ENCODE measurements around the gene SKOR1.

The SKOR1 gene

DNA sequence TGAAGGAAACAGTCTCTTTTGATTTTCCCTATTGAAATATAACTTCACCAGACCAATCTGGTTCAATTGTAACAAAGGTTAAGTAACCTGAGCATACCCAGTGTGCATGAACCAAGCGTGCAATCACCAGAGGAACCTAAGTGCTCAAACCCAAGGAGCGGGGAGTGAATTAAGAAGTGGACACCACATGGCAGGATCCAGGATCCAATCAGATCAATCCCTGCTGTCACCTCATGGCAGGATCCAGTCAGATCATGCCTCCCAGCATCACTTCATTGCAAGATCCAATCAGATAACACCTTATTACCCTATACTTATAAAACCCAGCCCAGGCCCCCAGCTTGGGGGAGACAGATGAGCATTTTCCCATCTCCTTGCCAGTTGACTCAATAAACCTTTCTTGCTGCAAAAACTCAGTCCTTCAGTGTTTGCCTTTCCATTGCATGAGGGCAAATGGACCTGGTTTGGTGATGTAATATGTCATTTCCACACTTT, 53.5 kb downstream of the SKOR1 start:
- Histone ChIP-seq H2BK5ac (ENCODE audit: low read length) (no peak overlapping the region), H3K4me3 (ENCODE audit: low read length in 2 of 2) (no peak overlapping the region), H3K9me3 (replicated peaks in 1 of 2; ENCODE audit: control insufficient read depth in 2 of 2, insufficient read depth in 1 of 2, low read depth in 1 of 2, low read length in 2 of 2) (peaks cover 0 to 1% of the 10 kb centered on the region in 2 donors), H3K27me3 (ENCODE audit: control insufficient read depth in 3 of 3, insufficient read depth in 3 of 3, low read depth in 1 of 3, low read length in 3 of 3) (no peaks in the 10 kb centered on the region), H3K18ac (ENCODE audit: low read length) (no peak overlapping the region), H2BK120ac (ENCODE audit: low read depth, low read length) (no peak overlapping the region), H3K23ac (ENCODE audit: low read depth, low read length, poor library complexity) (no peak overlapping the region), H3K4me1 (ENCODE audit: control insufficient read depth in 2 of 2, insufficient read depth in 1 of 2, low read depth in 1 of 2, low read length in 2 of 2) (peaks cover 7 to 11% of the 10 kb centered on the region in 2 donors), H3K4me2 (ENCODE audit: insufficient read depth, low read length, poor library complexity, severe bottlenecking) (no peak overlapping the region), H2AK5ac (ENCODE audit: low read depth, low read length) (no peak overlapping the region), H3K27ac (replicated peaks; ENCODE audit: low read length) (no peak overlapping the region), H3K9ac (ENCODE audit: low read depth, low read length, poor library complexity) (no peak overlapping the region), H3K79me1 (ENCODE audit: low read depth, low read length) (no peaks in the 10 kb centered on the region), H2AFZ (ENCODE audit: low read length) (no peak overlapping the region), H3K4ac (ENCODE audit: low read length) (no peak overlapping the region), H3K36me3 (replicated peaks in 1 of 2; ENCODE audit: control insufficient read depth in 2 of 2, insufficient read depth in 2 of 2, low read length in 2 of 2) (no peaks in the 10 kb centered on the region), H4K8ac (ENCODE audit: low read depth, low read length) (no peak overlapping the region), H4K91ac (ENCODE audit: low read depth, low read length, poor library complexity) (no peak overlapping the region), H3K14ac (ENCODE audit: low read length) (no peak overlapping the region), H2BK15ac (ENCODE audit: low read length) (no peak overlapping the region), H2BK12ac (ENCODE audit: low read length) (no peak overlapping the region)
- WGBS, 2 donors (ENCODE audit: extremely low coverage in 2 of 2, insufficient read length in 2 of 2, insufficient replicate concordance in 1 of 2): no CpG with 5 or more reads among the region's 2 CpGs
- no peak for DNase-seq (ENCODE audit: low spot score)

DNA sequence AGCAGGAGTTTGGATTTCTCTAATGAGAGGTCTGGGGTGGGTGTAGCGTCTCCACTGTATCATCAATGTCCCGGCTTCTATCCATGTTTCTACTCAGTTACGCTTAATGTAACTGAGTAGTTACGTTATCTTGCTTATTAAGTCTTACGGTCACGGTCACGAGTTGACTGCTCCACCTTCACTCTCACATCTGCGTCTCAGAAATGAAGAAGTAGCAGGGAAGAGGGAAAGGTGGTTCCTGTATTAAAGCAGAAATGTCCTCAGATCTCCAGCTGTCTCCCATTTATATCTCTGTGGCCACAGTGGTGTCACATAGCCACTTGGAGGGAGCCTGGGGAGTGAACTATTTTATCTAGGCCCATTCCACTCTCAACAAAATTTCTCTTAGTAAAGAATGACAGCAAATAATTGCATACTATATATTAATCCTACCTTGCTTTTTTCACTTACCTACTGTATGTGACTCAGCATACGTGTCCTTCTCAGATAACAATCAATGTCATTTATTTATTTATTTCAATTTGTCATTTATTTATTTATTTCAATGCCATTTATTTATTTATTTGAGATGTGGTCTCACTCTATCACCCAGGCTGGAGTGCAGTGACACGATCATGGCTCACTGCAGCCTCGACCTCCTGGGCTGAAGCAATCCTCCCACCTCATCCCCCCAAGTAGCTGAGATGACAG, 54.3 kb downstream of the SKOR1 start:
- Histone ChIP-seq H3K27ac (replicated peaks; ENCODE audit: low read length) (no peak overlapping the region), H3K4ac (ENCODE audit: low read length) (no peak overlapping the region), H2AFZ (ENCODE audit: low read length) (no peak overlapping the region), H3K4me1 (ENCODE audit: control insufficient read depth in 2 of 2, insufficient read depth in 1 of 2, low read depth in 1 of 2, low read length in 2 of 2) (peaks cover 13 to 18% of the 10 kb centered on the region in 2 donors), H3K23ac (ENCODE audit: low read depth, low read length, poor library complexity) (no peak overlapping the region), H2BK5ac (ENCODE audit: low read length) (no peak overlapping the region), H3K9ac (ENCODE audit: low read depth, low read length, poor library complexity) (no peak overlapping the region), H2BK12ac (ENCODE audit: low read length) (no peak overlapping the region), H3K4me3 (ENCODE audit: low read length in 2 of 2) (no peak overlapping the region), H3K18ac (ENCODE audit: low read length) (no peak overlapping the region), H4K91ac (ENCODE audit: low read depth, low read length, poor library complexity) (no peak overlapping the region), H3K9me3 (replicated peaks in 1 of 2; ENCODE audit: control insufficient read depth in 2 of 2, insufficient read depth in 1 of 2, low read depth in 1 of 2, low read length in 2 of 2) (no peaks in the 10 kb centered on the region), H3K79me1 (ENCODE audit: low read depth, low read length) (no peaks in the 10 kb centered on the region), H2AK5ac (ENCODE audit: low read depth, low read length) (no peak overlapping the region), H3K4me2 (ENCODE audit: insufficient read depth, low read length, poor library complexity, severe bottlenecking) (no peak overlapping the region), H3K27me3 (ENCODE audit: control insufficient read depth in 3 of 3, insufficient read depth in 3 of 3, low read depth in 1 of 3, low read length in 3 of 3) (no peaks in the 10 kb centered on the region), H3K36me3 (replicated peaks in 1 of 2; ENCODE audit: control insufficient read depth in 2 of 2, insufficient read depth in 2 of 2, low read length in 2 of 2) (no peaks in the 10 kb centered on the region), H2BK15ac (ENCODE audit: low read length) (no peak overlapping the region), H3K14ac (ENCODE audit: low read length) (no peak overlapping the region), H2BK120ac (ENCODE audit: low read depth, low read length) (no peak overlapping the region), H4K8ac (ENCODE audit: low read depth, low read length) (no peak overlapping the region)
- DNase-seq (ENCODE audit: low spot score): no peak
- no CpG with 5 or more reads among the region's 11 CpGs for WGBS, 2 donors (ENCODE audit: extremely low coverage in 2 of 2, insufficient read length in 2 of 2, insufficient replicate concordance in 1 of 2)

DNA sequence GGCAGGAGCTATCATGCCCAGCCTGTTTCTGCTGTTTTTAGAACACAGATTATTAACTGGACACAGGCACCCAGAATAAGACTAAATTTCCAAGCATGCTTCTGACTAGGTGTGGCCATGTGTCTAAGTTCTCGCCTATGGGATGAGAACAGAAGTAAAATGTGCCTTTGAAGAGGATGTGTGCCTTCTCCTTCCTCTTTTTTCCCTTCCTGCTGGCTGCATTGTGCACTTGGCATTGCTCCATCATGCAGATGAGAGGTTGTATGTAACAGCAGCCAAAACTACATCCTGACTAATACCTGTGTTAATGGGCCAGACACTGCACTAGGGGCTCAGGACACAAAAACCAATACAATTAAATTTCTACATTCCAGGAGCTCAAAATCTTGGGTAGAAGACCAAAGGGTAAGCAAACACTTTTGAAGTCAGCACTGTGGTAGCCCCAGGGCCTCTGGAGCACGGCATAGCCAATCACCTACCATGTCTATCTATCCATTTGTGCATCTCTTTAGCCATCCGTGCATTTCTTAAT, 55.4 kb downstream of the SKOR1 start:
- Histone ChIP-seq H3K36me3 (replicated peaks in 1 of 2; ENCODE audit: control insufficient read depth in 2 of 2, insufficient read depth in 2 of 2, low read length in 2 of 2) (no peaks in the 10 kb centered on the region), H2BK15ac (ENCODE audit: low read length) (no peak overlapping the region), H3K9me3 (replicated peaks in 1 of 2; ENCODE audit: control insufficient read depth in 2 of 2, insufficient read depth in 1 of 2, low read depth in 1 of 2, low read length in 2 of 2) (no peaks in the 10 kb centered on the region), H2BK12ac (ENCODE audit: low read length) (no peak overlapping the region), H4K8ac (ENCODE audit: low read depth, low read length) (no peak overlapping the region), H3K79me1 (ENCODE audit: low read depth, low read length) (no peaks in the 10 kb centered on the region), H2AFZ (ENCODE audit: low read length) (no peak overlapping the region), H3K4ac (ENCODE audit: low read length) (no peak overlapping the region), H2BK120ac (ENCODE audit: low read depth, low read length) (no peak overlapping the region), H3K27me3 (ENCODE audit: control insufficient read depth in 3 of 3, insufficient read depth in 3 of 3, low read depth in 1 of 3, low read length in 3 of 3) (no peaks in the 10 kb centered on the region), H2AK5ac (ENCODE audit: low read depth, low read length) (no peak overlapping the region), H3K9ac (ENCODE audit: low read depth, low read length, poor library complexity) (no peak overlapping the region), H3K23ac (ENCODE audit: low read depth, low read length, poor library complexity) (no peak overlapping the region), H3K18ac (ENCODE audit: low read length) (no peak overlapping the region), H3K4me2 (ENCODE audit: insufficient read depth, low read length, poor library complexity, severe bottlenecking) (no peak overlapping the region), H3K27ac (replicated peaks; ENCODE audit: low read length) (no peak overlapping the region), H4K91ac (ENCODE audit: low read depth, low read length, poor library complexity) (no peak overlapping the region), H3K4me3 (ENCODE audit: low read length in 2 of 2) (no peak overlapping the region), H2BK5ac (ENCODE audit: low read length) (no peak overlapping the region), H3K4me1 (ENCODE audit: control insufficient read depth in 2 of 2, insufficient read depth in 1 of 2, low read depth in 1 of 2, low read length in 2 of 2) (peaks cover 13 to 21% of the 10 kb centered on the region in 2 donors), H3K14ac (ENCODE audit: low read length) (no peak overlapping the region)
- DNase-seq (ENCODE audit: low spot score): no peak
- no CpG with 5 or more reads among the region's 3 CpGs for WGBS, 2 donors (ENCODE audit: extremely low coverage in 2 of 2, insufficient read length in 2 of 2, insufficient replicate concordance in 1 of 2)

DNA sequence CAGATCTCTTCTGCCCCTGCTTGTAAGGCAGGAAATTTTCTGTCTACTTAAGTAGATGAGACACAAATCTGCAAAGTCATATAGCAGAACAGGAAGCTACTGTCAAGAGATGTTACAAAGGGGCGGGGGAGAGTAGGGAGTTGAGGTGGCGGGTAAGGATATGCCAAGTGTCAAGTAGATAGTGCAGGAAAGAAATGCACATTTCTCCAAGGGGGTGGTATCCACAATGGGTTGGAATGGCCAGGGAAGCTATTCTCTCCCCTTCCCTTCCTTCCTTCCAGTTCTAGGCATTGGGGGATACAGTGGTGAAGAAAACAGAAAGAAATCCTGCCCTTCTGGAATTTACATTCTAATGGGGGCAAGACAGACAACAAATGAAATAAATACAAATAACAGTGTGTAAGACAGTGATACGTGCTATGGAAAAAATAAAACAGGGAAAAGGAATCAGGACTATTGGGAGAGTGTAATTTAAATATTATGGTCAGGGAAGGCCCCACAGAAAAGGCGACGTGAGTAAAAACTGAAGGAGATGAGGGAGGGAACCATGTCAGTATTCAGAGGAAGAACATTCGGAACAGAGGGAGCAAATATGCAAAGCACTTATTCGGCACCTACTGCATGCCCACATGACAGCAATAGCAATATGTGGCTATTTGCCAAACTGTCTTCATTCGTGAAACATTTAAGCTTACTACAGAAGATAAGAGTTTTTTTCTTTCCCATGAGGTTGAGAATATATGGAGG, 57.4 kb downstream of the SKOR1 start:
- no CpG with 5 or more reads among the region's 8 CpGs for WGBS, 2 donors (ENCODE audit: extremely low coverage in 2 of 2, insufficient read length in 2 of 2, insufficient replicate concordance in 1 of 2)
- Histone ChIP-seq H2AFZ (ENCODE audit: low read length) (peak overlapping the region; percentile 33), H3K27ac (replicated peaks; ENCODE audit: low read length) (no peak overlapping the region), H3K9me3 (replicated peaks in 1 of 2; ENCODE audit: control insufficient read depth in 2 of 2, insufficient read depth in 1 of 2, low read depth in 1 of 2, low read length in 2 of 2) (no peaks in the 10 kb centered on the region), H2BK120ac (ENCODE audit: low read depth, low read length) (no peak overlapping the region), H3K79me1 (ENCODE audit: low read depth, low read length) (no peaks in the 10 kb centered on the region), H2BK5ac (ENCODE audit: low read length) (no peak overlapping the region), H2BK15ac (ENCODE audit: low read length) (no peak overlapping the region), H3K4me1 (ENCODE audit: control insufficient read depth in 2 of 2, insufficient read depth in 1 of 2, low read depth in 1 of 2, low read length in 2 of 2) (peaks cover 13 to 21% of the 10 kb centered on the region in 2 donors), H3K4ac (ENCODE audit: low read length) (no peak overlapping the region), H4K8ac (ENCODE audit: low read depth, low read length) (no peak overlapping the region), H3K18ac (ENCODE audit: low read length) (no peak overlapping the region), H3K27me3 (ENCODE audit: control insufficient read depth in 3 of 3, insufficient read depth in 3 of 3, low read depth in 1 of 3, low read length in 3 of 3) (no peaks in the 10 kb centered on the region), H3K4me2 (ENCODE audit: insufficient read depth, low read length, poor library complexity, severe bottlenecking) (no peak overlapping the region), H3K9ac (ENCODE audit: low read depth, low read length, poor library complexity) (no peak overlapping the region), H2AK5ac (ENCODE audit: low read depth, low read length) (no peak overlapping the region), H3K23ac (ENCODE audit: low read depth, low read length, poor library complexity) (no peak overlapping the region), H2BK12ac (ENCODE audit: low read length) (no peak overlapping the region), H3K14ac (ENCODE audit: low read length) (no peak overlapping the region), H4K91ac (ENCODE audit: low read depth, low read length, poor library complexity) (no peak overlapping the region), H3K36me3 (replicated peaks in 1 of 2; ENCODE audit: control insufficient read depth in 2 of 2, insufficient read depth in 2 of 2, low read length in 2 of 2) (no peaks in the 10 kb centered on the region), H3K4me3 (ENCODE audit: low read length in 2 of 2) (no peak overlapping the region)
- DNase-seq (ENCODE audit: low spot score): no peak
